IPS-18c (cell line): ENCODE data around the gene SPATA45.
A peak's percentile ranks its signal among the peaks of the same experiment; 100 is the strongest.
"Not testable (repeated sequence)": the region's sequence is repeated elsewhere in the genome, so short reads cannot be mapped to it uniquely, and the experiment has no call there.

Experiments used
- H3K4me3 ChIP-seq: 2 replicates; pipeline ENCODE4 v1.7.0; 2013; ENCODE audit warnings: low read depth, mild to moderate bottlenecking, low read length, moderate library complexity; ENCODE audit not compliant: insufficient read depth
- H3K9me3 ChIP-seq: one replicate; pipeline ENCODE4 v1.6.1; 2013; ENCODE audit warnings: mild to moderate bottlenecking, low read length, moderate library complexity; ENCODE audit not compliant: control insufficient read depth, insufficient read depth

SPATA45 gene

DNA sequence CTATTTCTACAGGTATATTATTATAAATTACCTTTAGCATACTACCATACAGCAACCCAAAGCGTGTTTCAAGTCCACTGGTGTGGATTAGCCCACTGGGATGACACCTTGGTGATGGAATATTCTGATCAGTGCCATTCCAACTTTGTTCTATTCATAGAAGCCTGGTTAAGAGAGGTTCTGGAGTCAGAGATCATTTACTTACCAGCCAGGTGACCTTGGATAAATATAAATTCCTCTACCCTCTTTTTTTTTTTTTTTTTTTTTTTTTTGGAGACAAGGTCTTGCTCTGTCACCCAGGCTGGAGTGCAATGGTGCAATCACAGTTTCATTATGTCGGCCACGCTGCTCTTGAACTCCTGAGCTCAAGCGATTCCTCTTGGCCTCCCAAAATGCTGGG lies at the start of gene SPATA45:
TSS of gene SPATA45 (minus strand) at position 101 of the 400 bp plus-strand sequence. CDS start 11,500 bp downstream, outside the sequence.
- no peak within 1 kb of the TSS for H3K4me3 ChIP-seq
- H3K9me3 ChIP-seq, result no peaks in the 10 kb centered on the region

DNA sequence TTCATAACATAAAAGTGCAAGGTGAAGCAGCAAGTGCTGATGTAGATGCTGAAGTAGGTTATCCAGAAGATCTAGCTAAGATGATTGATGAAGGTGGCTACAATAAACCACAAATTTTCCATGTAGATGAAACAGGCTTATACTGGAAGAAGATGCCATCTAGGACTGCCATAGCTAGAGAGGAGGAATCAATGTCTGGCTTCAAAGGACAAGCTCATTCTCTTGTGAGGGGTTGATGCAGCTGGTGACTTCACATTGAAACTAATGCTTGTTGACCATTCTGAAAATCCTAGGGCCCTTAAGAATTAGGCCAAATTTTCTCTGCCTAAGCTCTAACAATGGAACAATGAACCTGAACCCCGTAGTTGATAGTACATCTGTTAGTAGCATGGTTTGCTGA lies 44.7 kb upstream of the SPATA45 start:
- Histone ChIP-seq H3K9me3 (peaks cover 2% of the 10 kb centered on the region), H3K4me3 (no peak overlapping the region)

DNA sequence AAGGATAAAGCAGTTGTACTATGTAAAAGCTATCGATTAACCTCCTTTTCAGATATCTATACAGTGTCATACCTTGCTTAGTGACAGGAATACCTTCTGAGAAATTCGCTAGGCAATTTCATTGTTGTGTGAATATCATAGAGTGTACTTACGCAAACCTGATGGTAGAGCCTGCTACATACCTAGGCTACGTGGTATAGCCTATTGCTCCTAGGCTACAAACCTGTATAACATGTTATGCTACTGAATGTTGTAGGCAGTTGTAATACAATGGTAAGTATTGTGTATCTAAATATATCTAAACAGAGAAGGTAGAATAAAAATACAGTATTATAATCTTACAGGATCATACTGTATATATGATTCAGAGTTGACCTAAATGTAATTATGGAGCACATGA lies 37.1 kb upstream of the SPATA45 start:
- Histone ChIP-seq H3K9me3 (no peaks in the 10 kb centered on the region), H3K4me3 (no peak overlapping the region)

DNA sequence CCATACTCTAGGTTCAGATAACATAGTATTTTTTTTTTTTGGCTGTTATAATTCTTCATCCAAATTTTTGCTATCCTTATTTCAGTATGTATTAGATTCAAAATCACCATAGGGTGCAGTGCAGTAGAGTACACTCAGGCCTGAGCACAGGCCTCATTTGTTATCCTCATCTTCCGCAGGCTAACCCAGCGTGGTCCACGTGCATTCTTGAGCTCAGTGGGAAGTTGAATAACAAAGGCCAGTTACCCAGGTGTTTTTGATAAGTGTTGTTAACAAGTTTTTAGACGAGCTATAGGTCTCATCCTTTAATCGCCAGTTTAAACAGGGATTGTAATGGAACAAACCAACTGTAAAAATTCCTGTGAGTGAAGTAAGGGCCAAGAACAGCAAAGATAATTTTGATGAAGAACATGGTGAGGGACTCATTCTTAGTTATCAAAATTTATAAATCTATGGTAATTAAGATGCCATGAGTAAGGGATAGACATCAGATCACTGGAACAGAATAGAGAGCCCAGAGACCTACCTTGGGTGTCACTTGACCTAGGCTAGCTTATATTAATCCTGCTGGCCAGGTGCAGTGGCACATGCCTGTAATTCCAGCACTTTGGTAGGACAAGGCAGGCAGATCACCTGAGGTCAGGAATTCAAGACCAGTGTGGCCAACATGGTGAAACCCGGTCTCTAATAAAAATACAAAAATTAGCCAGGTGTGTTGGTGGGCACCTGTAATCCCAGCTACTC lies 32.7 kb upstream of the SPATA45 start:
- Histone ChIP-seq H3K4me3 (no peak overlapping the region), H3K9me3 (no peaks in the 10 kb centered on the region)

DNA sequence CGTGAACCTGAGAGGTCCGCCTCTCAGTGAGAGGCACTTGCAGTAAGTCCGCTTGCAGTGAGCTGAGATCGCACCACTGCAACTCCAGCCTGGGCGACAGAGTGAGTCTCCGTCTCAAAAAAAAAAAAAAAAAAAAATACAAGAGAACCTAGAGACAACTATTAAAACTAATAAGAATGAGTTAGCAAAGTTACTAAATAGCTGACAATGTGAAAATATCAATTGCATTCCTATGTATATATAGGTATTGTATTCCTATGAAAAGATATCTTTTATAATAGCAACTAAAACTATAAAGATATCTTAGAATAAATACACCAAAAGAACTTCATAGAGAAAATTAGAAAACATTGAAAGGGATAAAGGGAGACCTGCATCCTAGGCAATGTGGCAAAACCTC lies 31.0 kb upstream of the SPATA45 start:
- no peaks in the 10 kb centered on the region for H3K9me3 ChIP-seq
- H3K4me3 ChIP-seq, result no peak overlapping the region

DNA sequence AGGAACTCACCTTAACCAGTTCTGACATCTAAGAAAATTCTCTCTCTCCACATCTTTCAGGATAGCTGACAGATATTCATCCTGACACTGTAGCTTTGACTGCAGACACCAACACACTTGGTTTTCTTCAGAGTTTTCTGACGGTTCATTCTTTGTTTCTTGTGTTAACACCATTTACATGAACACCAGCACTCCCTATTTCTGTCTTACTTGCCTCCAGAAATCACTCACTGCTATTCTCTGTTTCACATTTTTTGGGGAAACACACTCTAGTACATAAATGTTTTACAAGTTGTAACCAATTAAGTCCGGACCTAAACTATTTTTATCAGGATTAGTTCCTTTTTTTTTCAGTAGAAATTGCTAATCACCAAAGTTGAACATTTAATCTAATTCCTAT lies 26.1 kb upstream of the SPATA45 start:
- no peaks in the 10 kb centered on the region for H3K9me3 ChIP-seq
- H3K4me3 ChIP-seq, result no peak overlapping the region

DNA sequence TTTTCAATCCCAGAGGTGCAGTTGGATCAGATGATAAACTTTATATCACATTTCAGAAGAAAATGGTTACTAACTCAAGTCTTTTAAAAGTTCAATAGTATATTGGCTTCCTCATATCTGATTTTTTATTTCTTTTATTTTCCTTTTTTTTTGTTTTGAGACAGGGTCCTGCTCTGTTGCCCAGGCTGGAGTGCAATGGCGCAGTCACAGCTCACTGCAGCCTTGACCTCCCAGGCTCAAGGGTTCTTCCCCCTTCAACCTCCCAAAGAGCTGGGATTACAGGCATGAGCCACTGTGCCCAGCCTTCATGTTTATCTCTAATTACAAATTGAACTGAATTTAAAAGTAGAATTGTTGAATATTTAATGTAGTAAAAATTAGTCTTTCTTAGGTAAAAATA lies 24.5 kb upstream of the SPATA45 start:
- H3K9me3 ChIP-seq, result no peaks in the 10 kb centered on the region
- H3K4me3 ChIP-seq, result no peak overlapping the region

DNA sequence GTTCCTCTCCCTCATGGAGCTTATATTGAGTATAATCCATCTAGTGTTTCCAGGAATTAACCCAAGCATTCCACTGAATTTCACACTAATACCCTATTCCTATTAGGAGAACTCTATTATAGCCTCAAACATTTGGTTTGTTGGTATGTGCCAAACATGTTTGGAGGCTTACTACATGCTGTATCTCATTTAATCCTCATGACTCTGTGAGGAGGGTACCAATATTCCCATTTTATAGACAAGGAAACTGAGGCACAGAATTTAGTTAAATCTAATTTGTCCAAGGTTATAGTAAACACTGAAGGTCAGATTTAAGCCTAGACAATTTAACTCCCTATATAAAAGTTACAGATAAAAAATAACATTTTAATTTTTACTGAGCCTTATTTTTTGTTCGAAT lies 19.7 kb upstream of the SPATA45 start:
- H3K4me3 ChIP-seq, result no peak overlapping the region
- H3K9me3 ChIP-seq, result no peaks in the 10 kb centered on the region

DNA sequence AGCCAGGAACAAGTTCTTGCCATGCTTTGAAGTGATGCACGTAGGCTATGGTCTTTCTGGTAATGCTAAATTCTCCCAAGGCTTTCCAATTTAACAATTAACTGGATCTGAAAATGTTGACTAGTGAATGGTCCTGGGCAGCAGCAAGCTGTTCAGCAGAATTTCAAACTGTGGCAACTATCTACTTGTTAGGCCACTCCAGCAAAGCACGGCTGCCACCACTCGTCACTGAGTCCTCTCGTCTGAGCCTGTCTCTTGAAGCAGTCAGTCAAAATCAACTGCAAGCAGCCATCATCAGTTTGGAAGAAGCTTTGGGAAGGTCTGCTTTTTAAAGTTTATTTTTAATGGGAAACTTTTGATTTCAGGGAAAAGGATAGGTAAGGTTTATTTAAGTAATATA lies 16.8 kb upstream of the SPATA45 start:
- no peak overlapping the region for H3K4me3 ChIP-seq

DNA sequence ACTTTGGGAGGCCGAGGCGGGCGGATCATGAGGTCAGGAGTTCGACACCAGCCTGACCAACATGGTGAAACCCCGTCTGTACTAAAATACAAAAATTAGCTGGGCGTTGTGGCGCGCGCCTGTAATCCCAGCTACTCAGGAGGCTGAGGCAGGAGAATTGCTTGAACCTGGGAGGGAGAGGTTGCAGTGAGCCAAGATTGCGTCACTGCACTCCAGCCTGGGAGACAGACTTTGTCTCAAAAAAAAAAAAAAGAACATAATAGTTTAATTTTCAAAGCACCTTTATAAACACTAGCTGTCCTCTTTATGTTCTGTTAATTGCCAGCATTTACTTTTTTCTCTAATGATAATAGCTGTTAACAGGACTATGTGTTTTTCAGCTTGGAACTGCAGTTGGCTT lies 15.9 kb upstream of the SPATA45 start:
- not testable (repeated sequence) for H3K4me3 ChIP-seq, H3K9me3 ChIP-seq

More for the DNA sequence above, 16.8 kb upstream of the SPATA45 start:
- no peaks in the 10 kb centered on the region for H3K9me3 ChIP-seq

DNA sequence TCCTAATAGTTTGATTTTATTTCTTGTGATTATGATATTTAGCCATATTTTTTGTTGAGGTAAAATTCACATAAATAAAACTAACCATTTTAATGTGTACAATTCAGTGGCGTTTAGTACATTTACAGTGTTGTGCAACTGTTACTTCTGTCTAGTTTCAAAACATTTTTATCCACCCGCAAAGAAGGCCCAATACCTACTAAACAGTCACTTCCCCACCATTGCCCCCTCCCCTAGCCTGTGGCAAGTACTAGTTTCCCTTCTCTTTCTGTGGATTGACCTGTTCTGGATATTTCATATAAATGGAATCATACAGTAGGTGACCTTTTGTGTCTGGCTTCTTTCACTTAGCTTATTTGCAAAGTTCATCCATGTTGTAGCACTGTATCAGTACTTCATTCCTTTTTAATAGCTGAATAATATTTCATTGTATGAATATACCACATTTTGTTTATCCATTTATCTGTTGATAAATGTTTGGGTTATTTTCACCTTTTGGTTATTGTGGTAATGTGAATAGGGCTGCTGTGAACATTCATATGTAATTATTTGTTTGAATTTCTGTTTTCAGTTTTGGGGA lies 14.8 kb upstream of the SPATA45 start:
- Histone ChIP-seq H3K4me3 (no peak overlapping the region), H3K9me3 (peaks cover 2% of the 10 kb centered on the region)

DNA sequence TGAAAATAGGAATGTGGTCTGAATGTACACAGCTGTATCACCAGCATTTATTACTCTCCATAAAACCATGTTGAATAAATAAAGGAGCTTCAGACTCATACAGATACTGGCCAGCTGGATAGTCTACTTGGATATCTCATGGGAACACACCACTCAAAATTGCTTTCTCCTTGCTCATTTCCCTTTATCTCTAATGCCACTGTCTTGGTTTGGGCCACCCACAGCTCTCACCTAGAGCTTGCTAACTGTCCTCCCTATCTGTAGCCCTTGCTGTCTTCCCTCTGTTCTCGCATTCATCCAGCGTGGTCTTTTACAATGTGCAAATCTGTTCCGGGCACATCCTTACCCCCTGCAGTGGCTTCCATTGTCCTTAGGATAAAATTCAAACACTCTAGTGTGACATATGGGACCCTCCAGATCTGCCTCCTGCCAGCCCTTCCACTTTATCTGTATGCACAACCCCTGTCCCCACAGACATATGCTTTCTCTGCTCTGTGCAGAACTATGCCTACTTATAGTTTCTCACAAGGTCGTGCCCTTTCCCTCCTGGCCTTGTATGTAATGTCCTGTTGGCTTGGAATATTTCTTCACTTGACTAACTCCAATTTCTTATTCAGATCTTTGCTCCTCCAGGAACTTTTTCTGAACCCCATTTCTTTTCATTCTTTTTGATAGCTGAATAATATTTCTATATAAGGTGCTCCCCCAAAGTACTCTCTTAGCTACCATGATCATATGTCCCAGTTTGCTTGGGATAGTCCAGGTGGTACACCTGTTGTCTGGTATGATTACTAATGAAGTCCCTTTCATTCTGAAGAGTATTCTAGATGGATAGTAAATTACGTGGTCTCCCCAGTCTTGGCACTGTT lies 13.5 kb upstream of the SPATA45 start:
- H3K4me3 ChIP-seq, result peak overlapping the region; percentile 37
- H3K9me3 ChIP-seq, result peaks cover 2% of the 10 kb centered on the region

DNA sequence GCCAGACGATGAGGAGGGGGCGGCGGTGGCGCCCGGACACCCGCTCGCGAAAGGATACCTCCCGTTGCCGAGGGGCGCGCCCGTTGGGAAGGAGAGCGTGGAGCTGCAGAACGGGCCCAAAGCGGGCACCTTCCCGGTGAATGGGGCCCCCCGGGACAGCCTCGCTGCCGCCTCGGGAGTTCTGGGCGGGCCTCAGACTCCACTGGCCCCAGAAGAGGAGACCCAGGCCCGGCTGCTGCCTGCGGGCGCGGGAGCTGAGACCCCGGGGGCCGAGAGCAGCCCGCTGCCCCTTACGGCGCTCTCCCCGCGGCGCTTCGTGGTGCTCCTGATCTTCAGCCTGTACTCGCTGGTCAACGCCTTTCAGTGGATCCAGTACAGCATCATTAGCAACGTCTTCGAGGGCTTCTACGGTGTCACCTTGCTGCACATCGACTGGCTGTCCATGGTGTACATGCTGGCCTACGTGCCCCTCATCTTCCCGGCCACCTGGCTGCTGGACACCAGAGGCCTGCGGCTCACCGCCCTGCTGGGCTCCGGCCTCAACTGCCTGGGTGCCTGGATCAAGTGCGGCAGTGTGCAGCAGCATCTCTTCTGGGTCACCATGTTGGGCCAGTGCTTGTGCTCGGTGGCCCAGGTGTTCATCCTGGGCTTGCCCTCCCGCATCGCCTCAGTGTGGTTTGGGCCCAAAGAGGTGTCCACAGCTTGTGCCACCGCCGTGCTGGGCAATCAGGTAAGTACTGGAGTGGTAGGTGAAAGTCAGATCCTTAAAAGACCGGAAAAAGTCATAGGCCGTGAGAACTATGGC lies 11.2 kb upstream of the SPATA45 start:
- H3K9me3 ChIP-seq, result peaks cover 2% of the 10 kb centered on the region
- H3K4me3 ChIP-seq, result peak overlapping the region; percentile 89

DNA sequence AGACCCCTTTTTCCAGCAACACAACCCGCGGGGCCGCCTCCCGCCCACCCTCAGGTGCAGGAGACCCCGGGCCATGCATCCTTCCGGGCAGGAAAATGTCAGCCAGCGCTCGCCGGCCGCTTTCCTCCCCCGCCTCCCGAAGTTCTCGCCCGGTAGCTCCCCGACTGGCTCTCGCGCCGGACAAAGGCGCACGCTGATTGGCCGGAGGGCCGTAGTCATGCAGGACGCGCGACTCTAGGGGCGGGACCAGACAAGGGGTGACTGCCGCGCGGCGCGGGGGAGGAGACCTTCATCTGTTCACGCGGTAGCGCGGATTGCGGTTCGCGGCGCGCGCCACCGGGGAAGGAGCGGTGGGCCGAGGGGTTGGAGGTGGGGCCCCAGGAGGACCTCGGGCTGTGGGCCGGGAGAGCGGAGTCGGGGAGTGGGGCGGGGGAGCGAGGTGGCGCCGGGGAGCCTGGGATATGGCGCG lies 10.6 kb upstream of the SPATA45 start, which contains the start of gene FLVCR1:
TSS of gene FLVCR1 (plus strand) at position 284 of the 469 bp plus-strand sequence. CDS start at position 462, 178 bp downstream.
- peak within 1 kb of the TSS; percentile 89 for H3K4me3 ChIP-seq
- H3K9me3 ChIP-seq, result peaks cover 2% of the 10 kb centered on the region

DNA sequence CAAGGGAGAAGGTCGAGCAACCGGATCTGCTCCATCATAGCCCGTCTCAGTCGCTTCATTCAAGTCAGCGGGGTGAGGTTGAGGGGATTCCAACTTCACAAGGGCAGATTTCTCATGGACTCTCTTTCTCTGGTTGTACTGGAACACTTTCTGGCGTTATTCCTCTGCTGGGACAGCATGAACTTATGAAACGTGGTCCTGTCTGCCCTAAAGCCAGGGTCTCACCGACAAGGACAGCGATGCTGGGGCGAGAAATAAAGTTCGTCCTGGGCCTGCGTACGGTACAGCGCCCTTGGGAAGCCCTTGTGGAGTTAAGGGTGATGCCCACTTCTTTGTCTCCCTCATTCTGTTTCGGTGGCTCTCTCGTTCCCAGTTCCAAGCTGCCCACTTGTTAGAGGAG lies 9.3 kb upstream of the SPATA45 start:
- Histone ChIP-seq H3K9me3 (peaks cover 2% of the 10 kb centered on the region), H3K4me3 (peak overlapping the region; percentile 89)

DNA sequence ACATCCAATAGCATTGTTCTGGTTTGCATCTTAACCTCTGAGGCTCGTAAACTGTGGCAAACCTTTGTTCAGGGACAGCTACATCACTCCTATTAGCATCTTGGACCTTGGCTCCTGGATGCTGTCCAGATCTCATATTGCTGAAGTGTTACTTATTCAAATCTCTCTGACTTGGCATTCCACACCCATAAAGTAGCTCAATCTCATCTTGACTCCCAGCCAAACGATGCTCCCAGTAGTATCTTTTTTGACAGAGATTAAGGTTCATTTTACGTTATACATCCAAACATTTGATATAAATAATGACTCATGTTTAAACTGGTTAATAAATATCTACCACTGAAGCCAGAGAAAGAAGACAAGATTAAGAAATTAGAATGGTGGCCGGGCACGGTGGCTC lies 6.2 kb upstream of the SPATA45 start:
- Histone ChIP-seq H3K4me3 (no peak overlapping the region), H3K9me3 (peaks cover 2% of the 10 kb centered on the region)

DNA sequence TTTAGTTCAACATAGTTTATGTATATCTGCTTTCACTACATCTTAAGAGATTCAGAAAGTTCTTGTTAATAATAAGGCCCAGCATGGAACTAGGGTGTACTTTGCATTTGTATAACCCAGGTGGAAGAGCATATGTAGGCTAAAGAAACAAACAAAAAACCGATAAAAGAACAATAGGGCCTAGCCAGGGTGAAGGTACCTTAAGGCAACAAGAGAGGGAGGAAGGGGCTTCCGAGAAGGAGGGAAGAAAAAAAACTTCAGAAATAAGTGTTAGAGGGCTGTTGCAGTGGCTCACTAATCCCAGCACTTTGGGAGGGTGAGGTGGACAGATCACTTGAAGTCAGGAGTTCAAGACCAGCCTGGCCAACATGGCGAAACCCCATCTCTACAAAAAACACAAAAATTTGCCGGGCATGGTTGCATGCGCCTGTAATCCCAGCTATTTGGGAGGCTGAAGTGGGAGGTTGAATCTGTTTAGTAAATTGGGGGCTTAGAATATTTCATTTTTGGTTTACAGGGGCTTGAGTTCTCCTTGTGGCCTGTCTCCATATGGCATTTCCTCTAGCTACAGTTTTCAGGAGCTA lies 4.7 kb upstream of the SPATA45 start:
- Histone ChIP-seq H3K9me3 (no peaks in the 10 kb centered on the region), H3K4me3 (no peak overlapping the region)
